Bronchial epithelial cell (primary cell): Measurements from ENCODE around the gene JADE3. TPM values are rescaled to one million over a fixed set of nuclear protein-coding genes. Genes with fewer than 3 reads are reported as not detected.
"Not testable (repeated sequence)": the region's sequence is repeated elsewhere in the genome, so short reads cannot be mapped to it uniquely, and the experiment has no call there.

ENCODE experiments used
- DNase-seq: peaks from one replicate; pipeline ENCODE4 v3.0.0-alpha.2; 2010; ENCODE audit warnings: low read depth
- FAIRE-seq: peaks from 2 replicates; lab custom pipeline; 2011; peaks lifted over from hg19 to GRCh38; lab: Jason Lieb, UNC
- H3K27me3 ChIP-seq: 2 replicates; pipeline ENCODE4 v1.5.1; 2011; ENCODE audit warnings: low read length; ENCODE audit not compliant: control insufficient read depth, insufficient read depth
- H3K36me3 ChIP-seq: 2 replicates; pipeline ENCODE4 v1.5.1; 2011; ENCODE audit warnings: low read length; ENCODE audit not compliant: control insufficient read depth, insufficient read depth
- H3K4me3 ChIP-seq: 2 replicates; pipeline ENCODE4 v1.5.1; 2011; ENCODE audit warnings: mild to moderate bottlenecking, low read depth, low read length, control low read depth
- total RNA-seq: library from RNA; depleted of rRNA; stranded (reverse); fragments of >200 nt; gene quantifications from 2 replicates; pipeline ENCODE4 v1.2.1, GENCODE V29; 2014
- TF ChIP-seq, protein P1 (sequence below): IDR thresholded peaks from 2 replicates; pipeline ENCODE4 v1.5.1; 2011; ENCODE audit warnings: mild to moderate bottlenecking, moderate library complexity, low read length, control low read depth, inconsistent platforms; ENCODE audit not compliant: insufficient read depth, severe bottlenecking

The JADE3 gene
- total RNA-seq, 1 donor from 2014 or later: 5.5 TPM

GRCh38 chrX:46938589-46938988 is 26.4 kb downstream of the JADE3 start:
- Histone ChIP-seq H3K36me3 (no peaks in the 10 kb centered on the region), H3K27me3 (no peaks in the 10 kb centered on the region), H3K4me3 (no peak overlapping the region)
- DNase-seq (no peak), FAIRE-seq (no peak)
- TF ChIP-seq, protein P1, sequence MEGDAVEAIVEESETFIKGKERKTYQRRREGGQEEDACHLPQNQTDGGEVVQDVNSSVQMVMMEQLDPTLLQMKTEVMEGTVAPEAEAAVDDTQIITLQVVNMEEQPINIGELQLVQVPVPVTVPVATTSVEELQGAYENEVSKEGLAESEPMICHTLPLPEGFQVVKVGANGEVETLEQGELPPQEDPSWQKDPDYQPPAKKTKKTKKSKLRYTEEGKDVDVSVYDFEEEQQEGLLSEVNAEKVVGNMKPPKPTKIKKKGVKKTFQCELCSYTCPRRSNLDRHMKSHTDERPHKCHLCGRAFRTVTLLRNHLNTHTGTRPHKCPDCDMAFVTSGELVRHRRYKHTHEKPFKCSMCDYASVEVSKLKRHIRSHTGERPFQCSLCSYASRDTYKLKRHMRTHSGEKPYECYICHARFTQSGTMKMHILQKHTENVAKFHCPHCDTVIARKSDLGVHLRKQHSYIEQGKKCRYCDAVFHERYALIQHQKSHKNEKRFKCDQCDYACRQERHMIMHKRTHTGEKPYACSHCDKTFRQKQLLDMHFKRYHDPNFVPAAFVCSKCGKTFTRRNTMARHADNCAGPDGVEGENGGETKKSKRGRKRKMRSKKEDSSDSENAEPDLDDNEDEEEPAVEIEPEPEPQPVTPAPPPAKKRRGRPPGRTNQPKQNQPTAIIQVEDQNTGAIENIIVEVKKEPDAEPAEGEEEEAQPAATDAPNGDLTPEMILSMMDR: no peak

GRCh38 chrX:46941341-46941740 is 29.1 kb downstream of the JADE3 start:
- TF ChIP-seq, protein P1: no peak
- DNase-seq (no peak), FAIRE-seq (no peak)
- no peaks in the 10 kb centered on the region for H3K36me3 ChIP-seq
- no peaks in the 10 kb centered on the region for H3K27me3 ChIP-seq
- H3K4me3 ChIP-seq: no peak overlapping the region

GRCh38 chrX:46953137-46953527 is 40.9 kb downstream of the JADE3 start:
- no peaks in the 10 kb centered on the region for H3K27me3 ChIP-seq
- FAIRE-seq: no peak
- DNase-seq: no peak
- no peak overlapping the region for H3K4me3 ChIP-seq
- no peaks in the 10 kb centered on the region for H3K36me3 ChIP-seq
- TF ChIP-seq, protein P1: no peak

DNA sequence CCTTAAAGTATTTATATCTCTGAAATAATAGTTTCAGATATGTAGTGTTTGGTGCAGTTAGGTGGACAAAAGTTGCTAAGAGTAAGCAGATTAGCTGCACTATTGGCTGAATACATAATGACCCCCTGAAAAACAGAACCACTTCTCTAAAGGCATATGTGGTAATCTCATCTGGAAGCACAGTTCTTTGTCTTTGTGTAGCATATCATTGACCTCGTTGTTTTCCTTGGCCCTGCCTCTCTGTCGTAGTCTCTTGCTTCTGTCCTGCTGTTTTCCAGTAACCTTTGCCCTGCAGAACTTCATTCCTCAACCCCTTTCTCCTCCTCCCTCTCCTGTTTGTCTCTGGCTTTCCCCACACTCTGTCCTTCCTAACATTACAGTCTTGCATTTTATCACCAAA is 41.4 kb downstream of the JADE3 start:
- Histone ChIP-seq H3K4me3 (no peak overlapping the region), H3K36me3 (no peaks in the 10 kb centered on the region), H3K27me3 (no peaks in the 10 kb centered on the region)
- DNase-seq (no peak), FAIRE-seq (no peak)
- TF ChIP-seq, protein P1: no peak

DNA sequence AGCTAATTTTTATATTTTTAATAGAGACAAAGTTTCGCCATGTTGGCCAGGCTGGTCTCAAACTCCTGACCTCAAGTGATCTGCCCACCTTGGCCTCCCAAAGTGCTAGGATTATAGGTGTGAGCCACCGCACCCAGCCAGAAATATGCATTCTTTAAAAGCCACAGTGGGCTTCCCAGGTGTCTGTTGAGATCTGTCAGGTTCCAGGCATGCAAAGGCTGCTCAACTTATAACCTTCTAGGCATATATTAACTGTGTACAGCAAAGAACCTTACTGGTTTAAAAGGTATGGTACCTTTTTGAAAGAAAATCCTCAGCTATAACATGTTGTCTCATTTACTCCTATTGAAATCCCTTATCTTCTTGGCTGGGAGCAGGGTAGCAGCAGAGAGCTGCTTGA is 42.5 kb downstream of the JADE3 start:
- DNase-seq (no peak), FAIRE-seq (no peak)
- TF ChIP-seq, protein P1: no peak
- no peak overlapping the region for H3K4me3 ChIP-seq
- no peaks in the 10 kb centered on the region for H3K27me3 ChIP-seq
- no peaks in the 10 kb centered on the region for H3K36me3 ChIP-seq

GRCh38 chrX:46956589-46956988 is 44.4 kb downstream of the JADE3 start:
- not testable (repeated sequence) for H3K4me3 ChIP-seq, DNase-seq, H3K27me3 ChIP-seq, FAIRE-seq, H3K36me3 ChIP-seq
